ENCODE results near the gene LETMD1. TPM values are rescaled to one million over a fixed set of nuclear protein-coding genes. Genes with fewer than 3 reads are reported as not detected.

Gene LETMD1
- total RNA-seq, 1 experiment from 2014 or later, result 65.8 TPM

GRCh38 chr12:51028126-51028812, 19.9 kb upstream of the LETMD1 start:
- BruUV-seq (replicated peaks), result no TSS peak
- Mint-ChIP-seq H3K27me3 (ENCODE audit: insufficient read depth, unreplicated experiment) (no peaks in the 10 kb centered on the region), H3K36me3 (ENCODE audit: insufficient read depth, unreplicated experiment) (no peaks in the 10 kb centered on the region), H3K9me3 (ENCODE audit: unreplicated experiment) (no peaks in the 10 kb centered on the region), H3K4me3 (ENCODE audit: unreplicated experiment) (peak overlapping the region; percentile 70), H3K27ac (ENCODE audit: low read depth, unreplicated experiment) (peak overlapping the region; percentile 69), H3K4me1 (ENCODE audit: insufficient read depth, unreplicated experiment) (peaks cover 28% of the 10 kb centered on the region)
- intact Hi-C loops (cut with micrococcal nuclease), result loop anchor here (1.0 kb wide), 2 partner anchors 203 to 263 kb away; no protein-coding TSS in a partner anchor
- ChIA-PET CTCF (interaction anchor here (0.5 to 3.0 kb wide), 29 partner anchors 9 to 1288 kb away, joined by 3 to 29 read pairs (median 4); no protein-coding TSS in a partner anchor), POLR2A (interaction anchor here (0.5 to 8.5 kb wide), 40 partner anchors 10 to 924 kb away, joined by 3 to 132 read pairs (median 4); partner anchors contain the start of genes ATF1, CSRNP2, DAZAP2 and LETMD1)
- peak; percentile 87 for DNase-seq (ENCODE audit: unreplicated experiment)
- TF ChIP-seq CTCF (IDR thresholded peaks at IDR 0.05; ENCODE audit: unreplicated experiment), result peak; percentile 24

GRCh38 chr12:51028813-51029150, 19.3 kb upstream of the LETMD1 start:
- intact Hi-C loops (cut with micrococcal nuclease), result loop anchor here (1.0 kb wide), 2 partner anchors 203 to 263 kb away; no protein-coding TSS in a partner anchor

GRCh38 chr12:51033048-51033447, 15.1 kb upstream of the LETMD1 start:
- CTCF ChIA-PET, result interaction anchor here (0.6 to 0.8 kb wide), 2 partner anchors 59 to 349 kb away, joined by 3 to 5 read pairs; no protein-coding TSS in a partner anchor
- Mint-ChIP-seq H3K4me3 (ENCODE audit: unreplicated experiment) (no peak overlapping the region), H3K27me3 (ENCODE audit: insufficient read depth, unreplicated experiment) (no peaks in the 10 kb centered on the region), H3K9me3 (ENCODE audit: unreplicated experiment) (no peaks in the 10 kb centered on the region), H3K27ac (ENCODE audit: low read depth, unreplicated experiment) (no peak overlapping the region), H3K36me3 (ENCODE audit: insufficient read depth, unreplicated experiment) (no peaks in the 10 kb centered on the region), H3K4me1 (ENCODE audit: insufficient read depth, unreplicated experiment) (peaks cover 15% of the 10 kb centered on the region)
- no TSS peak for BruUV-seq (replicated peaks)
- no peak for DNase-seq (ENCODE audit: unreplicated experiment)
- TF ChIP-seq CTCF (IDR thresholded peaks at IDR 0.05; ENCODE audit: unreplicated experiment), result no peak
- intact Hi-C loops (cut with micrococcal nuclease), result no loop called here
- POLR2A ChIA-PET, result interaction anchor here (0.6 kb wide), 2 partner anchors 48 to 51 kb away, joined by 3 read pairs; partner anchors contain the start of gene CSRNP2

More at GRCh38 chr12:51028813-51029150, 19.3 kb upstream of the LETMD1 start:
- Mint-ChIP-seq H3K4me1 (ENCODE audit: insufficient read depth, unreplicated experiment) (peaks cover 27% of the 10 kb centered on the region), H3K4me3 (ENCODE audit: unreplicated experiment) (peak overlapping the region; percentile 70), H3K36me3 (ENCODE audit: insufficient read depth, unreplicated experiment) (no peaks in the 10 kb centered on the region), H3K9me3 (ENCODE audit: unreplicated experiment) (no peaks in the 10 kb centered on the region), H3K27me3 (ENCODE audit: insufficient read depth, unreplicated experiment) (no peaks in the 10 kb centered on the region), H3K27ac (ENCODE audit: low read depth, unreplicated experiment) (peak overlapping the region; percentile 69)
- BruUV-seq (replicated peaks), result no TSS peak
- DNase-seq (ENCODE audit: unreplicated experiment), result peak; percentile 82
- no peak for TF ChIP-seq CTCF (IDR thresholded peaks at IDR 0.05; ENCODE audit: unreplicated experiment)
- CTCF ChIA-PET, result interaction anchor here (0.6 to 2.7 kb wide), 11 partner anchors 13 to 1288 kb away, joined by 3 to 29 read pairs (median 3); no protein-coding TSS in a partner anchor
- POLR2A ChIA-PET, result interaction anchor here (0.6 to 8.5 kb wide), 26 partner anchors 9 to 523 kb away, joined by 3 to 132 read pairs (median 8); partner anchors contain the start of genes ATF1, CSRNP2, DAZAP2 and LETMD1

- ChIA-PET CTCF (interaction anchor here (0.6 to 0.8 kb wide), 4 partner anchors 14 to 349 kb away, joined by 3 to 5 read pairs (median 3); a partner anchor contains a TSS), POLR2A (interaction anchor here (0.6 kb wide), 2 partner anchors 48 to 50 kb away, joined by 3 read pairs; partner anchors contain the start of gene CSRNP2)
- no peaks in the 10 kb centered on the region for H3K27me3 Mint-ChIP-seq (ENCODE audit: insufficient read depth, unreplicated experiment)
- DNase-seq (ENCODE audit: unreplicated experiment), result no peak
- intact Hi-C loops (cut with micrococcal nuclease), result no loop called here
- no TSS peak for BruUV-seq (replicated peaks)
- no peaks in the 10 kb centered on the region for H3K36me3 Mint-ChIP-seq (ENCODE audit: insufficient read depth, unreplicated experiment)
- no peak overlapping the region for H3K27ac Mint-ChIP-seq (ENCODE audit: low read depth, unreplicated experiment)
- H3K9me3 Mint-ChIP-seq (ENCODE audit: unreplicated experiment), result no peaks in the 10 kb centered on the region
- peaks cover 17% of the 10 kb centered on the region for H3K4me1 Mint-ChIP-seq (ENCODE audit: insufficient read depth, unreplicated experiment)
- TF ChIP-seq CTCF (IDR thresholded peaks at IDR 0.05; ENCODE audit: unreplicated experiment), result no peak
- no peak overlapping the region for H3K4me3 Mint-ChIP-seq (ENCODE audit: unreplicated experiment)
Measured at GRCh38 chr12:51033457-51034089, 14.6 kb upstream of the LETMD1 start.
